Measurements from ENCODE around the gene LSAMP. TPM values are rescaled to one million over a fixed set of nuclear protein-coding genes. Genes with fewer than 3 reads are reported as not detected.

The LSAMP gene
- total and polyA plus RNA-seq, 9 of the 15 experiments (the other 6 are each of a cell fraction or from before 2014, with no cell fraction given), result 0.09 to 0.11 TPM; not detected in 7

GRCh38 chr3:116037954-116038911 is 407.1 kb downstream of the LSAMP start (continued):
- TF ChIP-seq SRF (CRISPR knock-in tag; IDR thresholded peaks at IDR 0.05) (no peak), ZNF143 (CRISPR knock-in tag; IDR thresholded peaks at IDR 0.05) (no peak), ZNF592 (IDR thresholded peaks at IDR 0.05) (peak; percentile 18; the same call in 1 of the 2 replicates), LEF1 (IDR thresholded peaks at IDR 0.05) (no peak), ZNF384 (IDR thresholded peaks at IDR 0.05; ENCODE audit: low read depth, low read length) (no peak), PHF21A (IDR thresholded peaks at IDR 0.05; ENCODE audit: borderline replicate concordance, low read depth) (no peak), NFE2L1 (tag; IDR thresholded peaks at IDR 0.05; ENCODE audit: borderline replicate concordance, low read depth) (no peak), E2F5 (CRISPR knock-in tag; IDR thresholded peaks at IDR 0.05) (no peak), ZNF584 (CRISPR knock-in tag; IDR thresholded peaks at IDR 0.05; ENCODE audit: low read depth) (no peak), HSF4 (CRISPR knock-in tag; IDR thresholded peaks at IDR 0.05; ENCODE audit: borderline replicate concordance) (peak; percentile 43; the same call in 1 of the 2 replicates), MBD2 (IDR thresholded peaks at IDR 0.05; ENCODE audit: borderline replicate concordance, low read depth) (no peak), ZNF12 (CRISPR knock-in tag; IDR thresholded peaks at IDR 0.05) (no peak), FOS (IDR thresholded peaks at IDR 0.05; ENCODE audit: extremely low read depth, insufficient read length) (no peak)
